Prostate gland (tissue), 2 donors: ENCODE measurements around the gene HOOK1. TPM values are rescaled to one million over a fixed set of nuclear protein-coding genes. Genes with fewer than 3 reads are reported as not detected.

Experiments used
- DNase-seq: peaks from one replicate; pipeline ENCODE4 v3.0.0-alpha.2; 2019; ENCODE audit warnings: low spot score
- H3K27ac ChIP-seq, 2 donors: fragments of 200-600 bp; sonication (generic); 2 replicates each; pipeline ENCODE4 v1.5.1; 2017 to 2019
- H3K27me3 ChIP-seq: fragments of 200-600 bp; sonication (generic); replicated peaks from 2 replicates; pipeline ENCODE4 v1.5.1; 2019; ENCODE audit not compliant: insufficient read depth
- H3K36me3 ChIP-seq, 2 donors: fragments of 200-600 bp; sonication (generic); 1 replicate in 1 of 2; 2 replicates in 1 of 2; pipeline versions ENCODE4 v1.5.1 to v1.8.1; 2017 to 2019
- H3K4me1 ChIP-seq: fragments of 200-600 bp; sonication (generic); replicated peaks from 2 replicates; pipeline ENCODE4 v1.5.1; 2019
- H3K4me3 ChIP-seq, 2 donors: fragments of 200-600 bp; sonication (generic); 2 replicates each; pipeline ENCODE4 v1.5.1; 2017 to 2019
- H3K9me3 ChIP-seq: fragments of 200-600 bp; sonication (generic); 2 replicates; pipeline ENCODE4 v1.5.1; 2017
- POLR2A ChIP-seq: fragments of 450-650 bp; IDR thresholded peaks from one replicate; pipeline ENCODE4 v1.6.1; 2016; ENCODE audit warnings: antibody characterized with exemption, mild to moderate bottlenecking
- POLR2AphosphoS5 ChIP-seq: sonication (generic); formaldehyde crosslinking; IDR thresholded peaks from one replicate; pipeline ENCODE4 v1.6.1; 2017; ENCODE audit warnings: antibody characterized with exemption
- WGBS: methylation state at CpG from one replicate; pipeline ENCODE4 v1.1.5; 2018; 5-methylcytosine and 5-hydroxymethylcytosine counted together
- intact Hi-C: fragments of 100-400 bp; cut with DNase I; formaldehyde crosslinking; loops from one replicate; pipeline ENCODE4 v1.14.2; 2022
- total RNA-seq, 2 donors: library from RNA; depleted of rRNA; stranded (reverse); fragments of >200 nt; gene quantifications; one replicate each; pipeline ENCODE4 v1.1.0, GENCODE V29; 2016
- TF ChIP-seq, protein P1 (sequence below), 4 experiments: fragments of 200-600 bp in 2 of 4; fragments of 450-650 bp in 2 of 4; sonication (generic) in 2 of 4; IDR thresholded peaks; 1 replicate in 3 of 4; 2 replicates in 1 of 4; pipeline ENCODE4 v1.5.1; 2016 to 2019; ENCODE audit warnings: antibody characterized with exemption in 4 of 4, mild to moderate bottlenecking in 2 of 4, moderate library complexity in 2 of 4

HOOK1 gene
- total RNA-seq, 2 donors from 2014 or later, result 8.2 to 12.0 TPM

DNA sequence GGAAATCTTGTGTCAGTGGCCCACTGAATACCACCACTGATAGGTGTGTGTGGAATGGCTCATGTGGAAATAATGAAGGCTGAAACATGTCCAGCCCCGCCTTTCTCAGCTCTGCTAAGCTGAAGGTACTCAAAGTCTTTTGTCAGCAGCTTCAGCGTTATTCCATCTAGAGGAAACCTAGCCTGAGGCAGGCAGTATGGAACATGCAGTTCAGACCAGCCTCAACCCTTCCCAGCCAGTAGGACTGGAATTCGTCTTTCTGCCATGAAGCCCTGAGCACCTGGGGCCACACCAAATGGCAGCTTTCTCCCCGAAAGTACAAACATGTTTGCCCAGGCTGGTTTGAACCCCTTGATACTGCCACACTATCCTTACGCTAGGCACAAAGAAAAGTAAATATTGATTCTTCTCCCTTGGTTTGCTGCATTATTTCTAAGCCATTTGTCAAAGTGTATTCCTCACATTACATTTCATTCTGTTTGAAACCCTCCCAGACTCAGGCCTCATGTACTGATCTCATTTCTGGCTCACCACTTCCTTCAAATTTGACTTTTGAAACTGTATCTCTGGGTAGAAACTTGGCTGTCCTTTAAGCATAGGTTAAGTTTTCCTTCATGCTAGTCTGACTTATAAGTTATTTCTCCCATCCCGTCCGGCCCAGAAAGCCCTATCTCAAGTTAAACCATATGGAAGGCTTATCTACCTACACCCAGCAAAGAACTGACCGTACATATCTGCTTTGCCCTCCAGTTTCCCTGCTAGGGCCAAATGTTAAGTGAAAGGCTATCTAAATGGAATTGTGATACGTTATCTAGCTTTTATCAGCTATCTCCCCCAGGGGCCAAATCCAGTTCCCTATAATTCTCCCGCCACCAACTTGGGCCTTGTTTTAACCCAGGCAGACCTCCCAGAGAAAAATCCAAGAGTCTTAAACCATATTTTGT is 45.7 kb upstream of the HOOK1 start:
- TF ChIP-seq POLR2A (no peak), POLR2AphosphoS5 (no peak)
- TF ChIP-seq, protein P1, sequence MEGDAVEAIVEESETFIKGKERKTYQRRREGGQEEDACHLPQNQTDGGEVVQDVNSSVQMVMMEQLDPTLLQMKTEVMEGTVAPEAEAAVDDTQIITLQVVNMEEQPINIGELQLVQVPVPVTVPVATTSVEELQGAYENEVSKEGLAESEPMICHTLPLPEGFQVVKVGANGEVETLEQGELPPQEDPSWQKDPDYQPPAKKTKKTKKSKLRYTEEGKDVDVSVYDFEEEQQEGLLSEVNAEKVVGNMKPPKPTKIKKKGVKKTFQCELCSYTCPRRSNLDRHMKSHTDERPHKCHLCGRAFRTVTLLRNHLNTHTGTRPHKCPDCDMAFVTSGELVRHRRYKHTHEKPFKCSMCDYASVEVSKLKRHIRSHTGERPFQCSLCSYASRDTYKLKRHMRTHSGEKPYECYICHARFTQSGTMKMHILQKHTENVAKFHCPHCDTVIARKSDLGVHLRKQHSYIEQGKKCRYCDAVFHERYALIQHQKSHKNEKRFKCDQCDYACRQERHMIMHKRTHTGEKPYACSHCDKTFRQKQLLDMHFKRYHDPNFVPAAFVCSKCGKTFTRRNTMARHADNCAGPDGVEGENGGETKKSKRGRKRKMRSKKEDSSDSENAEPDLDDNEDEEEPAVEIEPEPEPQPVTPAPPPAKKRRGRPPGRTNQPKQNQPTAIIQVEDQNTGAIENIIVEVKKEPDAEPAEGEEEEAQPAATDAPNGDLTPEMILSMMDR (IDR thresholded peaks at IDR 0.05), result no peak
- no peak overlapping the region for H3K27ac ChIP-seq
- DNase-seq, result peak; percentile 9
- no peaks in the 10 kb centered on the region for H3K9me3 ChIP-seq
- no peaks in the 10 kb centered on the region for H3K4me1 ChIP-seq
- intact Hi-C loops, result no loop called here
- WGBS, result 67% methylated on average over 10 of the region's 10 CpGs
- no peaks in the 10 kb centered on the region for H3K27me3 ChIP-seq
- no peaks in the 10 kb centered on the region for H3K36me3 ChIP-seq
- no peak overlapping the region for H3K4me3 ChIP-seq

DNA sequence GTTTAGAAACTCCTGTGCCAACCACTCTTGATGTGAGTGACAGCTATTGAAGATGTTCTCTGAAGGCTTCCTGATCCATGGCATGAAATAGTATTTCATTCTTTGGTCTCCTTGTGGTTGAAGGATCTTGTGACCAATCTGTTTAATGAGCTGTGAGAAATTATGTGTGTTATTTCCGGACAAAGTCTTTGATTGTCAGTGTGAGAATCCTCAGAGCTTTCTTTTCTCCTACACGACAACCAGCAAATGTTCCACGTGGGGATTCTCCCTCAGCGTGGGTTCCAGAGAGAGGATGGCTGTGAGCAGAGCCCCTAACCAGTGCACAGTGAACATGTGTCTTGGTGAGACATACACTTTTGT is 45.0 kb upstream of the HOOK1 start:
- WGBS, result 95% methylated on average over 4 of the region's 4 CpGs
- no peaks in the 10 kb centered on the region for H3K9me3 ChIP-seq
- no peak for TF ChIP-seq POLR2AphosphoS5
- TF ChIP-seq, protein P1 (IDR thresholded peaks at IDR 0.05), result no peak
- TF ChIP-seq POLR2A, result no peak
- intact Hi-C loops, result no loop called here
- no peaks in the 10 kb centered on the region for H3K36me3 ChIP-seq
- H3K27ac ChIP-seq, result no peak overlapping the region
- DNase-seq, result no peak
- no peaks in the 10 kb centered on the region for H3K27me3 ChIP-seq
- H3K4me3 ChIP-seq, result no peak overlapping the region
- no peaks in the 10 kb centered on the region for H3K4me1 ChIP-seq

DNA sequence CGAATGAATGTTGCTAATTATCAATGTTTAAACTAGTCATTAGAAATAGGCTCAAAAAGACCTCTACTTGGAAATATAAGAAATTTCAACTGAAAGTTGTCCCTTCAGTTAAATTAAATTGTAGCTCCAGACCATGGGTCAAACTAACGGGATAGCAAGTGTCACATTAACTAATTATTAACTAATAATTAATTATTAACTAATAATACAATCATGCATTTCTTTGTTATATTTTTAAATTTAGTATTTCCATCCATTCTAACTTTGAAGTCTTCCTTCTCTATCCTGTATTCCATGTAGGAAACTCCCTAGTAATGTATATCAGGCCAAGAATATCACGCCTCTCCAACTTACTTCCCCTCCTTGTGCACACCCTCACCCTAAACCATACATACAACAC is 43.4 kb upstream of the HOOK1 start:
- TF ChIP-seq POLR2A, result no peak
- TF ChIP-seq, protein P1 (IDR thresholded peaks at IDR 0.05), result no peak
- no peak for TF ChIP-seq POLR2AphosphoS5
- WGBS, result 96% methylated on average over 3 of the region's 3 CpGs
- intact Hi-C loops, result no loop called here

DNA sequence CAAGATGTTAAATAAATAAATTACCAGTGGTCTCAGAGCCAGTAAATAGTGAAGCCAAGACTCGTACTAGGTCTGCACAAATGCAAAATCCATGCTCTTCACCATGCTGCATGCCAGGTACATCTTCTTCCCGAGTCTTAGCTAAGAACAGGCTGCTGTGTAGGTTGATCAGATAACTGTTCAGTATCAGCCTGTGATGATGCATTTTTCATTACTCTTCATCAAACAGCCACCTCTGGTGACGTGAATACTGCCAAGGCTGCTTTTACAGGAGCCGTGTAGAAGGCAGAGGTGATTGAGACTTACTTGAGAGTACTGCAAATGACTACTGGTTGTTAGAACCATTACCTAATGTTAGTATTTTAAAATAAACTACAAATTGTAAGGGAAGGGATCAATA is 39.3 kb upstream of the HOOK1 start:
- H3K4me3 ChIP-seq, result no peak overlapping the region
- H3K4me1 ChIP-seq, result no peaks in the 10 kb centered on the region
- 56% methylated on average over 4 of the region's 4 CpGs for WGBS
- no peak for TF ChIP-seq POLR2AphosphoS5
- TF ChIP-seq, protein P1 (IDR thresholded peaks at IDR 0.05), result no peak
- TF ChIP-seq POLR2A, result no peak
- intact Hi-C loops, result no loop called here
- no peak for DNase-seq
- no peaks in the 10 kb centered on the region for H3K27me3 ChIP-seq
- H3K9me3 ChIP-seq, result no peaks in the 10 kb centered on the region
- H3K36me3 ChIP-seq, result no peaks in the 10 kb centered on the region
- no peak overlapping the region for H3K27ac ChIP-seq

More for the DNA sequence above, 43.4 kb upstream of the HOOK1 start:
- Histone ChIP-seq H3K4me3 (no peak overlapping the region), H3K36me3 (no peaks in the 10 kb centered on the region), H3K27ac (no peak overlapping the region), H3K4me1 (no peaks in the 10 kb centered on the region), H3K9me3 (no peaks in the 10 kb centered on the region), H3K27me3 (no peaks in the 10 kb centered on the region)
- no peak for DNase-seq
